GM23338 (cell line): ENCODE data around the gene KRTAP4-12. TPM values are rescaled to one million over a fixed set of nuclear protein-coding genes. Genes with fewer than 3 reads are reported as not detected.
"Not testable (repeated sequence)": the region's sequence is repeated elsewhere in the genome, so short reads cannot be mapped to it uniquely, and the experiment has no call there.

ENCODE experiments used
- ATAC-seq: fragments of 200-7000 bp; cut with Tn5 transposase; 3 replicates; pipeline ENCODE4 v1.9.1; 2020
- DNase-seq: peaks from one replicate; pipeline ENCODE4 v3.0.0-alpha.2; 2015; ENCODE audit warnings: low spot score
- H2AFZ ChIP-seq: fragments of 200-600 bp; sonication (generic); 2 replicates; pipeline ENCODE4 v1.8.0; 2016; ENCODE audit warnings: antibody characterized with exemption, mild to moderate bottlenecking, moderate library complexity
- H3F3A ChIP-seq: fragments of 200-600 bp; sonication (generic); replicated peaks from 2 replicates; pipeline ENCODE4 v1.8.0; 2017; ENCODE audit warnings: antibody characterized with exemption, mixed run types, low read depth
- H3K27ac ChIP-seq: fragments of 200-600 bp; sonication (generic); 2 replicates; pipeline ENCODE4 v1.6.1; 2016; ENCODE audit warnings: low read depth
- H3K27me3 ChIP-seq: fragments of 200-600 bp; sonication (generic); 2 replicates; pipeline ENCODE4 v1.8.0; 2016; ENCODE audit warnings: mild to moderate bottlenecking, mixed run types, moderate library complexity; ENCODE audit not compliant: insufficient read depth
- H3K36me3 ChIP-seq: fragments of 200-600 bp; sonication (generic); 2 replicates; pipeline ENCODE4 v1.8.0; 2016; ENCODE audit warnings: mild to moderate bottlenecking; ENCODE audit not compliant: insufficient read depth
- H3K4me1 ChIP-seq: fragments of 200-600 bp; sonication (generic); 2 replicates; pipeline ENCODE4 v1.8.0; 2016; ENCODE audit warnings: mild to moderate bottlenecking, moderate library complexity; ENCODE audit not compliant: insufficient read depth
- H3K4me2 ChIP-seq: fragments of 200-600 bp; sonication (generic); 2 replicates; pipeline ENCODE4 v1.7.1; 2017; ENCODE audit warnings: mixed run types
- H3K4me3 ChIP-seq: fragments of 200-600 bp; sonication (generic); 2 replicates; pipeline ENCODE4 v1.6.1; 2016; ENCODE audit warnings: mixed run types
- H3K79me2 ChIP-seq: fragments of 200-600 bp; sonication (generic); replicated peaks from 2 replicates; pipeline ENCODE4 v1.8.0; 2017; ENCODE audit warnings: mild to moderate bottlenecking; ENCODE audit not compliant: insufficient read depth
- H3K9me2 ChIP-seq: fragments of 200-600 bp; sonication (generic); 2 replicates; pipeline ENCODE4 v1.8.0; 2017; ENCODE audit not compliant: insufficient read depth
- H4K20me1 ChIP-seq: fragments of 200-600 bp; sonication (generic); replicated peaks from 2 replicates; pipeline ENCODE4 v1.8.0; 2017; ENCODE audit warnings: mild to moderate bottlenecking; ENCODE audit not compliant: insufficient read depth
- H3K27ac Mint-ChIP-seq: 2 replicates; pipeline ENCODE4 v1.8.0; 2020; ENCODE audit warnings: inconsistent platforms, mild to moderate bottlenecking, moderate library complexity, mixed read lengths
- H3K27me3 Mint-ChIP-seq: 3 replicates; pipeline ENCODE4 v1.8.0; 2022; ENCODE audit warnings: low read depth, mild to moderate bottlenecking, moderate library complexity, mixed read lengths, inconsistent platforms; ENCODE audit not compliant: insufficient read depth, poor library complexity
- H3K36me3 Mint-ChIP-seq: 3 replicates; pipeline ENCODE4 v1.8.0; 2021; ENCODE audit warnings: low read depth, mild to moderate bottlenecking, inconsistent platforms, moderate library complexity, mixed read lengths
- H3K4me1 Mint-ChIP-seq: 3 replicates; pipeline ENCODE4 v1.8.0; 2020; ENCODE audit warnings: mild to moderate bottlenecking, inconsistent platforms, mixed read lengths
- H3K4me3 Mint-ChIP-seq: 3 replicates; pipeline ENCODE4 v1.8.0; 2021; ENCODE audit warnings: moderate library complexity, mild to moderate bottlenecking, inconsistent platforms, mixed read lengths
- H3K9me3 Mint-ChIP-seq: 3 replicates; pipeline ENCODE4 v1.8.0; 2020; ENCODE audit warnings: moderate library complexity, mild to moderate bottlenecking, inconsistent platforms, mixed read lengths
- CREB1 ChIP-seq: fragments of 250-450 bp; sonication (Bioruptor Pico); IDR thresholded peaks from 2 replicates; pipeline ENCODE4 v1.5.0; 2020; ENCODE audit warnings: low read depth, mild to moderate bottlenecking, moderate library complexity
- CTCF ChIP-seq, 2 experiments: fragments of 200-600 bp in 1 of 2; sonication (generic) in 1 of 2; conservative IDR thresholded peaks; 2 replicates each; pipeline versions ENCODE4 v1.5.1 to v1.6.1; 2016 to 2017; ENCODE audit warnings: antibody characterized with exemption in 2 of 2, low read depth in 2 of 2, mild to moderate bottlenecking in 2 of 2, moderate library complexity in 1 of 2
- EZH2 ChIP-seq: fragments of 200-600 bp; sonication (generic); IDR thresholded peaks from one replicate; pipeline ENCODE4 v1.8.0; 2017; ENCODE audit warnings: antibody characterized with exemption, mild to moderate bottlenecking, low read depth; ENCODE audit not compliant: unreplicated experiment
- EZH2phosphoT487 ChIP-seq: fragments of 200-600 bp; sonication (generic); IDR thresholded peaks from one replicate; pipeline ENCODE4 v1.8.1; 2018; ENCODE audit warnings: antibody characterized with exemption; ENCODE audit not compliant: unreplicated experiment
- POLR2AphosphoS5 ChIP-seq: IDR thresholded peaks from 2 replicates; pipeline ENCODE4 v1.6.1; 2016; ENCODE audit warnings: antibody characterized with exemption, low read depth
- STAT1 ChIP-seq: IDR thresholded peaks from one replicate; pipeline ENCODE4 v1.6.1; 2016; ENCODE audit warnings: antibody characterized with exemption; ENCODE audit not compliant: unreplicated experiment
- polyA plus RNA-seq: library from polyadenylated mRNA; unstranded; fragments of >200 nt; fragmentation: Nextera tagmentation; extraction: Ambion mirVana; gene quantifications from 2 replicates; pipeline ENCODE4 v1.2.1, GENCODE V29; 2016
- total RNA-seq: library from RNA; depleted of rRNA; stranded (reverse); fragments of >200 nt; shearing (Covaris generic); gene quantifications from 2 replicates; pipeline ENCODE4 v1.2.3, GENCODE V29; 2014
- TF ChIP-seq, protein P1 (sequence below): IDR thresholded peaks from 2 replicates; pipeline ENCODE4 v1.6.1; 2016; ENCODE audit warnings: antibody characterized with exemption

Gene KRTAP4-12
- total and polyA plus RNA-seq, 2 experiments from 2014 or later = not detected

GRCh38 chr17:41107941-41108450 is 16.0 kb downstream of the KRTAP4-12 start:
- H2AFZ ChIP-seq = no peak overlapping the region
- Mint-ChIP-seq H3K4me3 (no peak overlapping the region), H3K4me1 (peaks cover 34% of the 10 kb centered on the region), H3K27ac (peak overlapping the region; percentile 72), H3K36me3 (peaks cover 41% of the 10 kb centered on the region), H3K27me3 (peaks cover 7% of the 10 kb centered on the region), H3K9me3 (peaks cover 42% of the 10 kb centered on the region)
- H3K27me3 ChIP-seq = no peaks in the 10 kb centered on the region
- no peaks in the 10 kb centered on the region for H3F3A ChIP-seq
- H3K4me2 ChIP-seq = 0 out of 2 replicates have a peak overlapping the region, but pooled peaks have one; percentile 19
- H3K4me1 ChIP-seq = peaks cover 25% of the 10 kb centered on the region
- no peak overlapping the region for H3K4me3 ChIP-seq
- no peaks in the 10 kb centered on the region for H4K20me1 ChIP-seq
- DNase-seq (no peak), ATAC-seq (no peak)
- no peaks in the 10 kb centered on the region for H3K9me2 ChIP-seq
- no peak overlapping the region for H3K27ac ChIP-seq
- peaks cover 18% of the 10 kb centered on the region; the same call in 1 of the 2 replicates for H3K36me3 ChIP-seq
- TF ChIP-seq, protein P1, sequence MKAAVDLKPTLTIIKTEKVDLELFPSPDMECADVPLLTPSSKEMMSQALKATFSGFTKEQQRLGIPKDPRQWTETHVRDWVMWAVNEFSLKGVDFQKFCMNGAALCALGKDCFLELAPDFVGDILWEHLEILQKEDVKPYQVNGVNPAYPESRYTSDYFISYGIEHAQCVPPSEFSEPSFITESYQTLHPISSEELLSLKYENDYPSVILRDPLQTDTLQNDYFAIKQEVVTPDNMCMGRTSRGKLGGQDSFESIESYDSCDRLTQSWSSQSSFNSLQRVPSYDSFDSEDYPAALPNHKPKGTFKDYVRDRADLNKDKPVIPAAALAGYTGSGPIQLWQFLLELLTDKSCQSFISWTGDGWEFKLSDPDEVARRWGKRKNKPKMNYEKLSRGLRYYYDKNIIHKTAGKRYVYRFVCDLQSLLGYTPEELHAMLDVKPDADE = no peak
- TF ChIP-seq POLR2AphosphoS5 (no peak), CREB1 (CRISPR knock-in tag) (no peak), EZH2phosphoT487 (no peak), CTCF (conservative IDR thresholded peaks at IDR 0.05; ENCODE audit: low read depth in 2 of 2) (no peak), STAT1 (no peak), EZH2 (no peak)
- no peaks in the 10 kb centered on the region for H3K79me2 ChIP-seq

DNA sequence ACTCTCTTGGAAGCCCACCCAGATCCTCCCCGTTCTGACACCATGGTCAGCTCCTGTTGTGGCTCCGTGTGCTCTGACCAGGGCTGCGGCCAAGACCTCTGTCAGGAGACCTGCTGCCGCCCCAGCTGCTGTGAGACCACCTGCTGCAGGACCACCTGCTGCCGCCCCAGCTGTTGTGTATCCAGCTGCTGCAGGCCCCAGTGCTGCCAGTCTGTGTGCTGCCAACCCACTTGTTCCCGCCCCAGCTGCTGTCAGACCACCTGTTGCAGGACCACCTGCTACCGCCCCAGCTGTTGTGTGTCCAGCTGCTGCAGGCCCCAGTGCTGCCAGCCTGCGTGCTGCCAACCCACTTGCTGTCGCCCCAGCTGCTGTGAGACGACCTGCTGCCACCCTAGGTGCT is 18.6 kb downstream of the KRTAP4-12 start, which contains the start of gene KRTAP4-9:
Gene KRTAP4-9, plus strand, starts transcription at position 43 of the 400 bp plus-strand sequence. Its CDS starts 0 bp downstream, at position 43.
- not testable (repeated sequence) for H3K4me2 ChIP-seq, H3K27ac Mint-ChIP-seq

DNA sequence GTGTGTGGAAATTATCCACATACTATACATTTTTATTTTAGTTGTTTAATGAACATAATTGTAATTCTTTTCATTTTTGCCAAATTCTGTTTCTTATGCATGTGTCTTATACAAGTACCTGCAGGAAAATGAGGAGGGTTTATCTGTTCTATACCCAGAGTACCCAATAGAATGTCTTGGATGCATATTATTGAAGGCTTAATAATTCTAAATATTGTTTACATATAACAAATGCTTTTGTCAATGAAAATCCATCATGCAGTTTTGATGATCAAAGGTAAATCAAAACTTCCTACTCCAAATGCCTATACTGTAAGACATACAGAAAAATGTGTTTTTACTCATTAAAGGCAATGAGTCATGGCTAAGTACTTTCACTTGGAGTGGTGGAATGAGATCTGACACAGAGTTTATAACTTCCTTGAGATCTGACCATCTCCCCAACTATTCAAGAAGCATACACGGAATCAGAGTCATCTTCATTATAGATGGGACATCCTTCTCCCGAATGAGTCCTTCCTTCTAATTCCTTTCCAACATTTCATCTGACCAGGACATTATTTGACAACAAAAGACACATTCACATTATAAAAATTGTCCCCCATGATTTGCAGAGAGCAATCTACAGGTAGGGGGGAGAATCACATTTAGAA is 19.5 kb downstream of the KRTAP4-12 start:
- peaks cover 51% of the 10 kb centered on the region for H3K4me1 Mint-ChIP-seq
- not testable (repeated sequence) for H3F3A ChIP-seq

More for the DNA sequence above, 18.6 kb downstream of the KRTAP4-12 start, which contains the start of gene KRTAP4-9:
- not testable (repeated sequence) for H3K36me3 ChIP-seq, H3K9me2 ChIP-seq, H3K4me3 ChIP-seq, H4K20me1 ChIP-seq, H3K4me3 Mint-ChIP-seq, H3F3A ChIP-seq, ATAC-seq, H3K27me3 ChIP-seq, DNase-seq, H3K27ac ChIP-seq, H2AFZ ChIP-seq, H3K27me3 Mint-ChIP-seq, H3K79me2 ChIP-seq
- H3K9me3 Mint-ChIP-seq = peaks cover 19% of the 10 kb centered on the region
- H3K4me1 Mint-ChIP-seq = peaks cover 46% of the 10 kb centered on the region
- peaks cover 22% of the 10 kb centered on the region for H3K36me3 Mint-ChIP-seq
- peaks cover 25% of the 10 kb centered on the region for H3K4me1 ChIP-seq

More for the DNA sequence above, 19.5 kb downstream of the KRTAP4-12 start:
- H3K27me3 ChIP-seq, ATAC-seq, H3K9me2 ChIP-seq, H3K27me3 Mint-ChIP-seq, H4K20me1 ChIP-seq, H3K4me3 ChIP-seq, H3K27ac Mint-ChIP-seq, H3K36me3 ChIP-seq, DNase-seq, H3K4me3 Mint-ChIP-seq, H3K79me2 ChIP-seq, H3K27ac ChIP-seq, H3K4me2 ChIP-seq, H2AFZ ChIP-seq: not testable (repeated sequence)
- H3K9me3 Mint-ChIP-seq = peaks cover 11% of the 10 kb centered on the region; the same call in 2 of the 3 replicates
- H3K4me1 ChIP-seq = peaks cover 29% of the 10 kb centered on the region
- H3K36me3 Mint-ChIP-seq = peaks cover 14% of the 10 kb centered on the region
